Retina (tissue), 1 donor: ENCODE measurements around the gene TANGO6.
A peak's percentile ranks its signal among the peaks of the same experiment; 100 is the strongest.
"Not testable (repeated sequence)": the region's sequence is repeated elsewhere in the genome, so short reads cannot be mapped to it uniquely, and the experiment has no call there.

Experiments
- DNase-seq: peaks from one replicate; pipeline ENCODE4 v3.0.0-alpha.2; 2016

The TANGO6 gene

DNA sequence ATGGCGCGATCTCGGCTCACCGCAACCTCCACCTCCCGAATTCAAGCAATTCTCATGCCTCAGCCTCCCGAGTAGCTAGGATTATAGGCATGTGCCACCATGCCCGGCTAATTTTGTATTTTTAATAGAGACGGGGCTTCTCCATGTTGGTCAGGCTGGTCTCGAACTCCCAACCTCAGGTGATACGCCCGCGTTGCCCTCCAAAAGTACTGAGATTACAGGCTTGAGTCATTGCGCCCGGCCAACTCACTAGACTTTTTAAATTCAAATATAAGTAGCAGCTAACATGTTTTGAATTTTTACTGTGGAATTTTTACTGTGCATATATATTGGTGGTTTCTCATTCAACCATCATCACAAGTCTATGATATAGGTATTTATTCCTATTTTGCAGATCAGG, 281.6 kb downstream of the TANGO6 start:
- DNase-seq = not testable (repeated sequence)

DNA sequence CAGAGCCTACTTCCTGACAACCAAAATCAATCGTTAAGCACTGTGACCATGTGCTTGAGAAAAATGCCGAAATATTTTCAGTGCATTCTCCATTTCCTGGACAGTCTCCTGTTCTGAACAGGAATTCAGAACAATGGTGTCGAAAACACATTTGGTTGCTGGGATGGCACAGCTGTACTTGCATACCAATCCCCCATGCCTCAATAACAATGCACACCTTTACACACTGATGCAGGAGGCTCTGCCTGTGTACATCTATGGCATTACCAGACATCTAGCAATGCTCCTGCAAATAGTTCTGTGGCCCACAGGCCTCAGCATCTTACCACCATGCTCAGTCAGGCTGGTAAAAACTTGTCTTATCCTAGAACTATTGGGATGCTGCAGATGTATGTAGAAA, 282.9 kb downstream of the TANGO6 start:
- no peak for DNase-seq

- DNase-seq = not testable (repeated sequence)
These were observed 283.5 kb downstream of the TANGO6 start for GRCh38 chr16:69126801-69127200.

- no peak for DNase-seq
These were observed 284.7 kb downstream of the TANGO6 start for GRCh38 chr16:69127966-69128510.

DNA sequence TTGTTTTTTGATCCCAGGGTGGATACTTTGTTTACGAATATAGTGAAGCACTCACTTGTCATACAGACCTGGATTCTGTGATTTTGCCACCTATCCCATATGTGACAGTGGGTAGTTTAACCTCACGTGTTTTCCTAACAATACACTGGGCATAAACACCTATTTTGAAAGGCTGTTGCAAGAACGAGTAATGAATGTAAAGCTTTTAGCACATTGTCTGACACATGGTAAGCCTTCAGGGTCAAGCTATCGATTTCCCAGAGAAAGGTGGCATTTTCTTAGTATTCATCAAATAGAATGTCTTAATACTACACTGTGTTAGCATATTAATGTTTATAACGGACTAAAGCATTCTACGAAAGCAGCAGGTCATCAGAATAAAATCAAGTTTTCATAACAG, 287.1 kb downstream of the TANGO6 start:
- no peak for DNase-seq

GRCh38 chr16:69131167-69131838, 288.0 kb downstream of the TANGO6 start:
- no peak for DNase-seq

- DNase-seq = peak; percentile 74
These were observed 288.6 kb downstream of the TANGO6 start for GRCh38 chr16:69131839-69132423.

DNA sequence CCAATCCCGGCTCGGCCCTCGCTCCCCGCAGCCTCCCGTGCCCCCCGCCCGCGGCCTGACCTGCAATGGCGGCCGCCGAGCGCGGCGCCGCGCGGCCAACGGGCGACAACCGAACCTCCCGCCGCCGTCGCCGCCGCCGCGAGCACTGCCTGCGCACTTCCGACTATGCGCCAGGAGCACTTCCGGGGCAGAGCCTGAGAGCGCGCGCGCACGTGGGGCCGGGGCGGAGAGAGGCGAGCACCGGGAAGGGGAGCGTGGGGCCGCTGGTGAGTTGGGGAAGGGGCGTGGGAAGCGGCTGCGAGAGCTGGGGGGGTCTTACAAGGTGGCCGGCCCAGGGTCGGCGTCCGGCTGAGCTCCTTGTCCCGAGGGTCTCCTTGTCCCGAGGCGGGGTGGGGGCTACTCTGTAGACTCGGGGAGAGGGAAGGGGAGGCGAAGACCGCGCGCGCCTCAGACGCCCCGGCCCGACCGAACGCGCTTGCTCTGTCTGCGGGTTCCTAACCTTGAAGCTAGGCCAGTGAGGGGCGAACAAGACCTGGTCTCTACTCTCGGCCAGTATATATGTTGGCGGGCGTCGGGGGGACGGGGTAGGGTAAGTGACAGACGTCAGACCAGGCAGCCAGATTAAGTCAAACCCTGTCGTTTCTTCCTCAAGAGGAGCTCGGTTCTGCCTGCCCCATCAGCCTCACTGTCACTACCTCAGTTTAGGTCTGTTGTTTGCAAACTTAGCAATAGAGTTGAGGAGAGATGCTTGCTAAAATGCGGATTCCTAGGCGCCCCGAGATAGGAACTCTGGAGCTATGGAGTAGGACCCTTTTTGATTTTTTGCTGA, 289.3 kb downstream of the TANGO6 start, which contains the start of the genes CHTF8 and UTP4:
CHTF8 (minus strand) TSS at position 165 of the 829 bp plus-strand sequence. CDS start 11,130 bp downstream, outside the sequence.
UTP4 (plus strand) TSS at position 226 of the 829 bp plus-strand sequence. CDS start 811 bp downstream, outside the sequence.
- DNase-seq = peak; percentile 85

- DNase-seq = no peak
These were observed 290.1 kb downstream of the TANGO6 start for GRCh38 chr16:69133373-69133954.
